LNCaP clone FGC (cell line): ENCODE data around the gene RHOD.
A peak's percentile ranks its signal among the peaks of the same experiment; 100 is the strongest.

Experiments
- DNase-seq: peaks from one replicate; pipeline ENCODE4 v3.0.0-alpha.2; 2011; ENCODE audit warnings: low read depth
- H3K4me3 ChIP-seq: 2 replicates; pipeline ENCODE4 v1.5.1; 2011; ENCODE audit warnings: mild to moderate bottlenecking, low read depth, low read length, control low read depth
- CTCF ChIP-seq: IDR thresholded peaks from 2 replicates; pipeline ENCODE4 v1.5.1; 2012; ENCODE audit warnings: mild to moderate bottlenecking; ENCODE audit not compliant: control insufficient read depth, insufficient read depth; ENCODE audit errors: extremely low read depth

The RHOD gene

GRCh38 chr11:67016550-67016949 lies 40.1 kb upstream of the RHOD start:
- DNase-seq: no peak
- no peak for TF ChIP-seq CTCF
- H3K4me3 ChIP-seq: no peak overlapping the region

DNA sequence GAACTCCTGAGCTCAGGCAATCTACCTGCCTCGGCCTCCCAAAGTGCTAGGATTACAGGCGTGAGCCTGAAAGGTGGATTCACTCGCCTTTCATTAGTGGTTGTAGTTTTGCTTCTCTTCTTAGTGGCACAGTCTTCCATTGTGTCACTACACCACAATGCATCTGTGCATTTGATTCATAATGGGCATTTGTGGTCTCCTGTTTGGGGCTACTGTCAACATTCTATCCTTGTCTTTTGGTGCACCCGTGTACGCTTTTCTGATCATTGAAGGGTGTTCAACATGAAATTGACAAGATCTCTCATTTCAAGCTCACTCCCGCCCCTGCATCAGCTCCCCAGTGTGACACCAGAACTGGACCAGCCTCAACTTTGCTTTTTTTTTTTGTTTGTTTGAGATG lies 35.7 kb upstream of the RHOD start:
- TF ChIP-seq CTCF: no peak

GRCh38 chr11:67022341-67022933 lies 34.2 kb upstream of the RHOD start:
- no peak for TF ChIP-seq CTCF
- H3K4me3 ChIP-seq: no peak overlapping the region
- no peak for DNase-seq

More for the DNA sequence above, 35.7 kb upstream of the RHOD start:
- H3K4me3 ChIP-seq: no peak overlapping the region
- no peak for DNase-seq

- H3K4me3 ChIP-seq: peak within 1 kb of the TSS; percentile 32
- no peak for DNase-seq
- no peak for TF ChIP-seq CTCF
These were observed 33.4 kb upstream of the RHOD start, which contains the start of gene SYT12 for GRCh38 chr11:67022961-67023956. Gene SYT12, plus strand, starts transcription at chr11:67023134. Its CDS starts 7,011 bp downstream, at chr11:67030145.

- no peak for TF ChIP-seq CTCF
- H3K4me3 ChIP-seq: no peak overlapping the region; the same call in 1 of the 2 replicates
- DNase-seq: no peak
These were observed 32.7 kb upstream of the RHOD start for GRCh38 chr11:67023957-67024353.

- DNase-seq: no peak
- TF ChIP-seq CTCF: no peak
- no peak overlapping the region for H3K4me3 ChIP-seq
These were observed 32.2 kb upstream of the RHOD start for GRCh38 chr11:67024410-67024809.
